A549 treated with AZD2906 at 1 μM for 4 hours (cell line): ENCODE data around the gene MYL1. TPM values are rescaled to one million over a fixed set of nuclear protein-coding genes. Genes with fewer than 3 reads are reported as not detected.

Source experiments
- total RNA-seq: library from RNA; stranded (reverse); fragments of 200-300 nt; extraction: Qiagen RNA extraction; gene quantifications from 5 replicates; pipeline ENCODE4 v1.2.3, GENCODE V29; 2022

MYL1 gene
- not detected in 5 replicates for total RNA-seq

DNA sequence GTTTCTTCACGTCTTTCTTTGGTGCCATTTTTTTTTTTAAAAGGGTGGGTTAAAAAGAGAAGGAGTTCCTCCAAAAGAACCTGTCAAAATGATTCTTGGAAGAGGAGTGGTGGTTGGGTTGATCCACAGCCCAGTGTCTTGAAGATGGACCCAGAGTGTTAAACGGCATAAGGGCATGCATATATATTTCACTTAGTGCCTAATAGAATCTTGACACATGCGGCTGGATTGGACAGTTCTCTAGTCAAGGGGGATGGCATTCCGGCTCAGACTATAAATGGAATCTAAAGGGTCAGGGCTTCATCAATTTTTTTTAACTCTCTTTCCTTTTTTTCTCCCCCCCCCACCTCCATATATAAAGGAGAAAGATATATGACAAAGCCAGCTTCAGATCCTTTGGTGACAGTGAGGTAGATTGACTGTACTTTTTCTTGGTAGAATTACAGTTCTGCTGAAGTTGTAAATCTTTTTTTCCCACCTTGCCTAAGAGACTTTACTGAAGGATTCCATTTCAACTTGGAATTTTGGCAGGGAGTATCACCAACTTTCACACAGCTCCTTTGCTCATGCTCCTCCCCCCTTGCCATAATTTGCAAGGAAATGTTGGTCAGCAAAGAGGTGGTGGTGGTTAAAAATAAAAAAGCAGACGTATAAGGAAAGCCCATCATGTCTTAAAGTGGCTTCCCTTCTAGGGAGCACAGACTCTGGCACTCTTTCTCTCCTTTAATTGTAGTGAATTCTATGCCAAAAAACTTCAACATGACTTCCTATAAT, at the start of gene MYL1:
Gene MYL1 (minus strand): TSS at position 160 of the 774 bp plus-strand sequence. CDS start 132 bp downstream, at position 28.

Other genes with a start within 250 kb of the MYL1 start
- gene KANSL1L, start 143.8 kb downstream of the MYL1 start, total RNA-seq: 0.57 to 0.80 TPM (median 0.66 TPM) in 5 replicates
- gene ACADL, start 89.7 kb downstream of the MYL1 start, total RNA-seq: 0.03 to 0.09 TPM (median 0.07 TPM) in 4 of 5 replicates, not detected in the other
- gene LANCL1, start 161.6 kb upstream of the MYL1 start, total RNA-seq: 18.2 to 29.2 TPM (median 27.3 TPM) in 5 replicates
- 10.9 to 16.3 TPM (median 14.8 TPM) in 5 replicates for gene CPS1, start 241.4 kb upstream of the MYL1 start, total RNA-seq